Endodermal cell (in vitro differentiated cells): ENCODE measurements around the gene C3orf18. TPM values are rescaled to one million over a fixed set of nuclear protein-coding genes. Genes with fewer than 3 reads are reported as not detected.

Experiments
- DNase-seq: peaks from one replicate; pipeline ENCODE4 v3.0.0-alpha.2; 2017
- H3K27ac ChIP-seq: 2 replicates; pipeline ENCODE4 v1.5.1; 2013; ENCODE audit warnings: mild to moderate bottlenecking, low read depth, low read length, moderate library complexity
- H3K27me3 ChIP-seq: 2 replicates; pipeline ENCODE4 v1.6.1; 2013; ENCODE audit warnings: mild to moderate bottlenecking, low read length, moderate library complexity; ENCODE audit not compliant: insufficient read depth, control insufficient read depth, poor library complexity, severe bottlenecking
- H3K36me3 ChIP-seq: 2 replicates; pipeline ENCODE4 v1.7.0; 2013; ENCODE audit warnings: mild to moderate bottlenecking, low read length, moderate library complexity; ENCODE audit not compliant: control insufficient read depth, insufficient read depth
- H3K4me1 ChIP-seq: one replicate; pipeline ENCODE4 v1.7.0; 2013; ENCODE audit warnings: low read length; ENCODE audit not compliant: control insufficient read depth, insufficient read depth
- H3K4me3 ChIP-seq: 2 replicates; pipeline ENCODE4 v1.5.1; 2013; ENCODE audit warnings: mild to moderate bottlenecking, low read length, moderate library complexity
- H3K9ac ChIP-seq: 2 replicates; pipeline ENCODE4 v1.6.1; 2013; ENCODE audit warnings: mild to moderate bottlenecking, low read length, moderate library complexity; ENCODE audit not compliant: poor library complexity, severe bottlenecking; ENCODE audit errors: extremely low read depth
- H3K9me3 ChIP-seq: 2 replicates; pipeline ENCODE4 v1.6.1; 2013; ENCODE audit warnings: mild to moderate bottlenecking, low read length, moderate library complexity; ENCODE audit not compliant: control insufficient read depth
- H3K27ac Mint-ChIP-seq: 2 replicates; pipeline ENCODE4 v1.8.0; 2020; ENCODE audit warnings: mixed read lengths
- H3K27me3 Mint-ChIP-seq: 2 replicates; pipeline ENCODE4 v1.8.0; 2021; ENCODE audit warnings: mild to moderate bottlenecking, mixed read lengths; ENCODE audit not compliant: insufficient read depth
- H3K36me3 Mint-ChIP-seq: 2 replicates; pipeline ENCODE4 v1.8.0; 2020; ENCODE audit warnings: low read depth, mixed read lengths
- H3K4me1 Mint-ChIP-seq: 2 replicates; pipeline ENCODE4 v1.8.0; 2020; ENCODE audit warnings: mixed read lengths
- H3K4me3 Mint-ChIP-seq: 2 replicates; pipeline ENCODE4 v1.8.0; 2020; ENCODE audit warnings: mild to moderate bottlenecking, moderate library complexity, mixed read lengths
- H3K9me3 Mint-ChIP-seq: 2 replicates; pipeline ENCODE4 v1.8.0; 2020; ENCODE audit warnings: mild to moderate bottlenecking, mixed read lengths
- CTCF ChIP-seq: fragments of 200-600 bp; sonication (generic); conservative IDR thresholded peaks from 2 replicates; pipeline ENCODE4 v1.5.0; 2021; ENCODE audit warnings: antibody characterized with exemption, mild to moderate bottlenecking
- WGBS, 2 experiments: methylation state at CpG; one replicate each; pipeline versions ENCODE4 v1.1.5 to v1.1.7; 2013; ENCODE audit warnings: missing lambda C conversion rate in 2 of 2, mixed read lengths in 1 of 2; ENCODE audit not compliant: insufficient coverage in 1 of 2, insufficient read length in 1 of 2; 5-methylcytosine and 5-hydroxymethylcytosine counted together
- total RNA-seq, 2 donors: library from RNA; stranded (reverse); fragmentation: NEBNext Ultra II Directional in 1 of 2; extraction: Animal tissue kit (Norgen Biotek cat#: 25700) in 1 of 2; gene quantifications; 2 replicates in 1 of 2; 3 replicates in 1 of 2; pipeline ENCODE4 v1.2.1, GENCODE V29; 2021

Gene C3orf18
- total RNA-seq, 2 donors from 2014 or later, result 14.4 to 16.9 TPM

GRCh38 chr3:50592568-50592967, 25.0 kb upstream of the C3orf18 start:
- Mint-ChIP-seq H3K36me3 (no peaks in the 10 kb centered on the region), H3K4me1 (no peaks in the 10 kb centered on the region), H3K9me3 (no peaks in the 10 kb centered on the region), H3K27ac (no peak overlapping the region), H3K4me3 (no peak overlapping the region), H3K27me3 (peaks cover 4% of the 10 kb centered on the region)
- no peak overlapping the region for H3K4me3 ChIP-seq
- no peak overlapping the region for H3K27ac ChIP-seq
- TF ChIP-seq CTCF, result no peak
- no peak for DNase-seq
- WGBS, 2 experiments, result 78 to 93% methylated on average over 3 to 5 of the region's 5 CpGs
- H3K27me3 ChIP-seq, result no peaks in the 10 kb centered on the region
- no peaks in the 10 kb centered on the region for H3K9me3 ChIP-seq
- H3K9ac ChIP-seq, result no peak overlapping the region
- H3K36me3 ChIP-seq, result no peaks in the 10 kb centered on the region
- no peaks in the 10 kb centered on the region for H3K4me1 ChIP-seq

- Mint-ChIP-seq H3K27ac (no peak overlapping the region), H3K4me1 (no peaks in the 10 kb centered on the region), H3K36me3 (no peaks in the 10 kb centered on the region), H3K27me3 (peaks cover 5% of the 10 kb centered on the region), H3K9me3 (no peaks in the 10 kb centered on the region), H3K4me3 (no peak overlapping the region)
- no peaks in the 10 kb centered on the region for H3K9me3 ChIP-seq
- no peaks in the 10 kb centered on the region for H3K27me3 ChIP-seq
- DNase-seq, result no peak
- no peak overlapping the region for H3K27ac ChIP-seq
- H3K9ac ChIP-seq, result no peak overlapping the region
- H3K4me3 ChIP-seq, result no peak overlapping the region
- H3K36me3 ChIP-seq, result no peaks in the 10 kb centered on the region
- 74 to 88% methylated on average over 3 to 9 of the region's 9 CpGs for WGBS, 2 experiments
- no peak for TF ChIP-seq CTCF
- no peaks in the 10 kb centered on the region for H3K4me1 ChIP-seq
Measured at GRCh38 chr3:50591196-50591741, 23.7 kb upstream of the C3orf18 start.

GRCh38 chr3:50588759-50589433, 21.3 kb upstream of the C3orf18 start:
- H3K27me3 ChIP-seq, result no peaks in the 10 kb centered on the region
- peaks cover 5% of the 10 kb centered on the region for H3K27me3 Mint-ChIP-seq

More at GRCh38 chr3:50588759-50589433, 21.3 kb upstream of the C3orf18 start:
- Histone ChIP-seq H3K4me3 (no peak overlapping the region), H3K9ac (no peak overlapping the region), H3K36me3 (no peaks in the 10 kb centered on the region), H3K9me3 (no peaks in the 10 kb centered on the region), H3K27ac (no peak overlapping the region), H3K4me1 (peaks cover 2% of the 10 kb centered on the region)
- Mint-ChIP-seq H3K4me1 (no peaks in the 10 kb centered on the region), H3K36me3 (no peaks in the 10 kb centered on the region), H3K4me3 (no peak overlapping the region), H3K9me3 (no peaks in the 10 kb centered on the region), H3K27ac (no peak overlapping the region)
- no peak for TF ChIP-seq CTCF
- no peak for DNase-seq
- WGBS, 2 experiments, result 94 to 95% methylated on average over 2 to 4 of the region's 4 CpGs
